Measurements from ENCODE around the gene EML6. TPM values are rescaled to one million over a fixed set of nuclear protein-coding genes. Genes with fewer than 3 reads are reported as not detected.

EML6 gene
- total and polyA plus RNA-seq, 12 donors, result 0.07 to 1.5 (median 0.31) TPM

GRCh38 chr2:54773233-54773632 lies 49.8 kb downstream of the EML6 start:
- Histone ChIP-seq H3K27ac (no peak overlapping the region), H3K27me3 (no peaks in the 10 kb centered on the region), H3K4me3 (no peak overlapping the region), H3K36me3 (no peaks in the 10 kb centered on the region), H3K9me3 (peaks cover 0 to 23% (median 11%) of the 10 kb centered on the region in 11 donors), H3K4me1 (no peaks in the 10 kb centered on the region)
- DNase-seq (no peak), ATAC-seq (no peak)
- intact Hi-C loops (cut with DNase I), result no loop called here
- WGBS, 2 donors, result 67 to 82% methylated on average over 3 of the region's 3 CpGs
- no peak for TF ChIP-seq CTCF (IDR thresholded peaks at IDR 0.05)

GRCh38 chr2:54773838-54774237 lies 50.4 kb downstream of the EML6 start:
- intact Hi-C loops (cut with DNase I), result no loop called here
- H3K9me3 ChIP-seq, result peaks cover 0 to 23% (median 11%) of the 10 kb centered on the region in 11 donors
- 79 to 82% methylated on average over 2 of the region's 2 CpGs for WGBS, 2 donors
- H3K36me3 ChIP-seq, result no peaks in the 10 kb centered on the region
- no peak for TF ChIP-seq CTCF (IDR thresholded peaks at IDR 0.05)
- H3K27me3 ChIP-seq, result no peaks in the 10 kb centered on the region
- no peak for ATAC-seq
- no peaks in the 10 kb centered on the region for H3K4me1 ChIP-seq
- H3K27ac ChIP-seq, result no peak overlapping the region
- no peak for DNase-seq
- no peak overlapping the region for H3K4me3 ChIP-seq

- Histone ChIP-seq H3K4me1 (no peaks in the 10 kb centered on the region), H3K36me3 (no peaks in the 10 kb centered on the region), H3K9me3 (peaks cover 0 to 23% (median 11%) of the 10 kb centered on the region in 11 donors), H3K27ac (no peak overlapping the region), H3K4me3 (no peak overlapping the region), H3K27me3 (no peaks in the 10 kb centered on the region)
- no peak for TF ChIP-seq CTCF (IDR thresholded peaks at IDR 0.05)
- ATAC-seq, result no peak
- intact Hi-C loops (cut with DNase I), result no loop called here
- no peak for DNase-seq
Observed at GRCh38 chr2:54775710-54776109, 52.2 kb downstream of the EML6 start.

- Histone ChIP-seq H3K4me3 (no peak overlapping the region), H3K4me1 (no peaks in the 10 kb centered on the region), H3K27me3 (no peaks in the 10 kb centered on the region), H3K36me3 (no peaks in the 10 kb centered on the region), H3K27ac (no peak overlapping the region), H3K9me3 (peaks cover 0 to 23% (median 11%) of the 10 kb centered on the region in 11 donors)
- intact Hi-C loops (cut with DNase I), result no loop called here
- no peak for DNase-seq
- no peak for ATAC-seq
- TF ChIP-seq CTCF (IDR thresholded peaks at IDR 0.05), result no peak
- 75 to 78% methylated on average over 2 of the region's 2 CpGs for WGBS, 2 donors
Observed at GRCh38 chr2:54776494-54776893, 53.0 kb downstream of the EML6 start.

GRCh38 chr2:54783349-54783748 lies 59.9 kb downstream of the EML6 start:
- DNase-seq (no peak), ATAC-seq (no peak)
- Histone ChIP-seq H3K9me3 (no peaks in the 10 kb centered on the region), H3K27ac (no peak overlapping the region), H3K27me3 (no peaks in the 10 kb centered on the region), H3K4me3 (no peak overlapping the region), H3K4me1 (no peaks in the 10 kb centered on the region), H3K36me3 (no peaks in the 10 kb centered on the region)
- 95 to 96% methylated on average over 3 of the region's 3 CpGs for WGBS, 2 donors
- intact Hi-C loops (cut with DNase I), result no loop called here
- no peak for TF ChIP-seq CTCF (IDR thresholded peaks at IDR 0.05)

Data from heart right ventricle (tissue), 16 donors.